ENCODE measurements around the gene CALML4.

DNA sequence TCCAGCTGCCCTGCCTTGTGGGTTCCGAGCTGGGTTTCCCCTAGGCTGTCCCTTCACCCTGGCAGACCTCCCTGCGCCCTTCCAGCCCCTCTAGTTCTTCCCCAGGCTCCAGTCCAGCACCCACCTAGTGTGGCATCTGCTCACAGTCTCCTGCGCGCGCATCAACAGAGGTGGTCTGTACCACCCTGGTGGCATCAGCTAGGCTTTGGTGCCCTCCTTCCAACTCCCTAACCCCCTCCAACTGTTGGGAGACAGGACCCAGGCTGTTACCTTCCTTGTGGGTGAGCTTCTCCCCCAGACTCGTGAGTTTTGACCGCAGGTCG lies 8.0 kb downstream of the CALML4 start:
- TF ChIP-seq TAF1 (IDR thresholded peaks at IDR 0.05; ENCODE audit: borderline replicate concordance, low read depth, low read length) (no peak), POLR2AphosphoS5 (IDR thresholded peaks at IDR 0.05; ENCODE audit: low read depth, low read length) (no peak; the same call in none of the 2 replicates), POLR2A (IDR thresholded peaks at IDR 0.05; ENCODE audit: low read depth, low read length) (peak; percentile 17; the same call in 1 of the 2 replicates)

All from GM12892 (cell line).